HAP-1 (cell line): ENCODE data around the gene CNNM2.
A peak's percentile ranks its signal among the peaks of the same experiment; 100 is the strongest.
"Not testable (repeated sequence)": the region's sequence is repeated elsewhere in the genome, so short reads cannot be mapped to it uniquely, and the experiment has no call there.

Experiments used
- DNase-seq, 2 experiments: peaks; one replicate each; pipeline ENCODE4 v3.0.0-alpha.2; 2016 to 2020; ENCODE audit warnings: low spot score in 2 of 2
- H3K27me3 ChIP-seq: fragments of 250-450 bp; sonication (Bioruptor Pico); 2 replicates; pipeline ENCODE4 v1.5.1; 2020; ENCODE audit warnings: low read depth, mild to moderate bottlenecking, moderate library complexity
- H3K36me3 ChIP-seq: fragments of 250-450 bp; sonication (Bioruptor Pico); replicated peaks from 2 replicates; pipeline ENCODE4 v1.5.1; 2020; ENCODE audit warnings: mild to moderate bottlenecking
- H3K4me1 ChIP-seq: fragments of 250-450 bp; sonication (Bioruptor Pico); 2 replicates; pipeline ENCODE4 v1.5.1; 2020; ENCODE audit warnings: mild to moderate bottlenecking
- H3K4me3 ChIP-seq: fragments of 250-450 bp; sonication (Bioruptor Pico); 2 replicates; pipeline ENCODE4 v1.5.1; 2020; ENCODE audit warnings: mild to moderate bottlenecking, moderate library complexity
- H3K9me3 ChIP-seq: fragments of 250-450 bp; sonication (Bioruptor Pico); 2 replicates; pipeline ENCODE4 v1.5.1; 2020; ENCODE audit warnings: mild to moderate bottlenecking, moderate library complexity
- in situ Hi-C: fragments of 300-500 bp; cut with MboI; formaldehyde crosslinking; loops from 3 replicates; pipeline ENCODE4 v1.14.3; 2020; ENCODE audit warnings: low sequenced_read_pairs, inconsistent platforms, mixed read lengths

CNNM2 gene

DNA sequence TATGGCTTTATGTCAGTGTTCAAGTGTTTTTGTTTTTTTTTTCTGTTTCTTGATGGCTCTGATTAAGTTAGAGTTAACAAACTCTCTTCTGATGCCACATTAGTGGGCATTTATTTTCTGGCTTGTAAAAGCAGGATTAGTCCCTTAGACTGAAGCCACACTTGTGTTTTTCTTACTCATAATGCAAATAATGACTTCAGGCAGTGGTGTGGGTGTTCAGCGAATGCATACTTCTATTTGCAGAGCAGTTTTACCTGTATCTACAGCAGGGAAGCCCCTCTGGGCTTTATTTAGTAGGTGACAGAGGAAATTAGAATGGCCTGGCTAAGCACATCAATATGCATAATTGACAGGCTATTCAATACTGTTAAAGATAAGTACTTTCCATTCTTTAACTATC lies 79.9 kb downstream of the CNNM2 start:
- H3K4me1 ChIP-seq = peaks cover 9% of the 10 kb centered on the region
- in situ Hi-C loops = no loop called here
- H3K36me3 ChIP-seq = no peaks in the 10 kb centered on the region
- peak; percentile 29 to 58 for DNase-seq
- no peaks in the 10 kb centered on the region for H3K9me3 ChIP-seq
- H3K27me3 ChIP-seq = no peaks in the 10 kb centered on the region
- H3K4me3 ChIP-seq = no peak overlapping the region

DNA sequence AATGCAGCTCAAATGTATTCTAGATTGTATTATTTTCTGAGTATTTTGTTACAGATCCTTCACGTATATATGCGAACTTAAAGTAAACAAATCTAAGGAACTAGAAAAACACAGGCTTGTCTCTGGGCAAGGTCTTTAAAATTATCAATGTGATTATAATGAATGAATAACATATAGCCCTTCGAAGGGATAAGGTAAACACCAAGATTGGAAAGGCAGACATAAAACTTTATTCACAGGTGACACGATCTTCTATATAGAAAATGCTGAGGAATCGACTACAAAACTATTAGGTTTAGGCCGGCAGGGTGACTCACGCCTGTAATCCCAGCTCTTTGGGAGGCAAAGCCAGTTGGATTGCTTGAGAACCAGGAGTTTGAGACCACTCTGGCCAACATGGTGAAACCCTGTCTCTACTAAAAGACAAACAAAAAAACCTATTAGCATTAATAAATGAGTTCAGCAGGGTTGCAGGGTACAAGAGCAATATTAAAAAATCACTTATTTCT lies 80.4 kb downstream of the CNNM2 start:
- Histone ChIP-seq H3K4me3 (no peak overlapping the region), H3K4me1 (peaks cover 9% of the 10 kb centered on the region), H3K36me3 (no peaks in the 10 kb centered on the region), H3K9me3 (no peaks in the 10 kb centered on the region), H3K27me3 (no peaks in the 10 kb centered on the region)
- DNase-seq = peak in 1 of 2 experiments; percentile 12
- in situ Hi-C loops = no loop called here

DNA sequence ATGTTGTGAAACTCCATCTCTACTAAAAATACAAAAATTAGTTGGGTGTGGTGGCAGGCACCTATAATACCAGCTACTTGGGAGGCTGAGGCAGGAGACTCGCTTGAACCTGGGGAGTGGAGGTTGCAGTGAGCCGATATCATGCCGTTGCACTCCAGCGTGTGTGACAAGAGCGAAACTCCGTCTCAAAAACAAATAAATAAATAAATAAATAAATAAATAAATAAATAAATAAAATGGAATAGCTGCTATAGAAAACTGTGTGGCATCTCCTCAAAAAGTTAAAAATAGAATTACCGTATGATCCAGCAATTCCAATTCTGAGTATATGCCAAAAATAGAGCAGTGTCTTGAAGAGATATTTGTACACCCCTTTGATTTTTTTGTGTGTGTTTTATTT lies 82.0 kb downstream of the CNNM2 start:
- H3K36me3 ChIP-seq, DNase-seq, in situ Hi-C loops, H3K4me1 ChIP-seq, H3K4me3 ChIP-seq, H3K27me3 ChIP-seq, H3K9me3 ChIP-seq: not testable (repeated sequence)

DNA sequence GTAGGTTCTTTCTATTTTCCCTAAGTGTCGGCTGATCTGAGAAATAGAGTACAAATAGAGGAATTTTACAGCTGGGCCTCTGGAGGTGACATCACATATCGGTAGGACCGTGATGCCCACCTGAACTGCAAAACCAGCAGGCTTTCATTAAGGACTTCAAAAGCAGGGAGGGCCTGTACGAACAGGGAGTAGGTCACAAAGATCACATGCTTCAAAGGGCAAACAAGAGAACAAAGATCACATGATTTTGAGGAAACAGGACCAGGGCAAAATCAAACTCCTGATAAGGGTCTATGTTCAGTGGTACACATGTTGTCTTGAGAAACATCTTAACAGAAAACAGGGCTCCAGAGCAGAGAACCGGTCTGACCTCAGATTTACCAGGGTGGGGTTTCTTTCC lies 88.9 kb downstream of the CNNM2 start:
- H3K27me3 ChIP-seq = no peaks in the 10 kb centered on the region
- no peaks in the 10 kb centered on the region for H3K36me3 ChIP-seq
- no peak for DNase-seq
- in situ Hi-C loops = no loop called here
- H3K4me1 ChIP-seq = no peaks in the 10 kb centered on the region
- H3K4me3 ChIP-seq = no peak overlapping the region
- peaks cover 8% of the 10 kb centered on the region for H3K9me3 ChIP-seq

DNA sequence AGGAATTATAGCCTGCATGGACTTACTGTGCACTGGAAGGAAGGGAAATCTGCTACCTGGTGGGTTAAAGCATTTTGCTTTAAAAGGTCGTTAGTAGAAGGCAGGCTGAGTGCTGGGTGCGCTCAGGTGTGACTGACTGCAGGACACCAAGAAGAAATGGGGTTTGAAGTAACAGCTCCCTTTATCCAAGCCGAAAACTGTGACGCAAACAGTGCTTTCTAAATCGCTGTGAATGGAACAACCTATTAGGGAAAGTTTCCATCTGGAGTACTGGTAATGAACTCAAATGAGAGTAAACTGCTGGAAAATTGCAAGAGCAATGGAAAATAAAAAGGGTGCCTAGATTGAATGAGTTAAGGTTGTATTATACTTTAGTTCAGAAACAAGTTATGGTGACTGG lies 95.3 kb downstream of the CNNM2 start:
- Histone ChIP-seq H3K4me1 (no peaks in the 10 kb centered on the region), H3K4me3 (no peak overlapping the region), H3K36me3 (no peaks in the 10 kb centered on the region), H3K9me3 (no peaks in the 10 kb centered on the region), H3K27me3 (no peaks in the 10 kb centered on the region)
- no peak for DNase-seq
- in situ Hi-C loops = no loop called here

DNA sequence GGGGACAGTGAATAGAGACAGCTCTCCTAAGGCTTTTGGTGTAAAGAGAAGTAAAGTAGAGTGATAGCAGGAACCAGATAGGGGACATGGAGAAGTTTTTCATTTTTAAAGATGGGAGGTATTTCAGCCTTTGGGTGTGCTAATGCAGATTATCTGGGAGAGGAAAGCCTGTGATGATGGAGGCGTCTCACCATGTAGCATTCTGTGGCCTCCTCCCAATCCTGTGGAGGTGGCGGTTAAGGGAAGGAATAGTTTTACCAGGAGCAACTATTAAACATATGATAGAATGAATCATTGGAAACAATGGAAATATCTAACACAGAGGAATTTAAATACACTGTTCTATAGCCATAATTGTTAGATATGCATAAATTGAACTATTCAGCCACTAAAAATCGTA lies 101.3 kb downstream of the CNNM2 start:
- in situ Hi-C loops = no loop called here

DNA sequence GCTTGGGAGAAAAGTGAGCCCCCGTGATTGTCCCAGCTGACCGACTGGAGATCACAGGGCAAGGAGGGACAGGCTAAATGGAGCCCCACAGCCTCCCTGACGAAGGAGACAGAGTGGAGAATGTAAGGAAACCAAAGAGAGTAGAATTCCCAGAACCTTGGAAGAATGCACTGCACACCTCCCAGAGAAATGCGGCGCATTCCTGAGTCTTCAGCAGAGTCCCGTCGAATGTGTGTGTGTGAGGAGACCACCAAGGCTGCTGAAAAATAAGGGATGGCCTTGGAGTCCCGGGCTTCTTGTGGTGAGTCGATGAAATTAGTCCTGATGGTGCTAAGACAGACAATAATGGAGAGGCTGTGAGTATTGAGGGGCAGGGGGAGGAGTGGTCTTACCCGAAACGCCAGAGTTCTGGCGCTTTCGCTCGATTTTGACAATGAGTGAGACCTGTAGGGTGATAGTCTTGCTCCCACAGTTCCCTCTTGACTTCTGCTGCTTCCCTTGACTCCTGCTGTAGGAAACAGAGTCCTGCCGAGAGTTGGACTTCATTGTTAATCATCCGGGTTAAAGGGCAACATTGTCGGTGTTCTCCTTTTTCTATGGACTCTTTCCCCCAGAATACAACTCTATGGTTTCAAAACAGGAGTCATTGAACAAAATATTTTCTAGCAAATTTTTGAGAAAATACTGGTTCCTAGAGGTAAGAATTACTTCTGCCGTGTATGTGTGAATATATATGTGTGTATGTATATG lies 103.2 kb downstream of the CNNM2 start:
- no peak for DNase-seq
- no peaks in the 10 kb centered on the region for H3K9me3 ChIP-seq
- H3K4me1 ChIP-seq = no peaks in the 10 kb centered on the region
- H3K4me3 ChIP-seq = no peak overlapping the region
- in situ Hi-C loops = no loop called here
- H3K27me3 ChIP-seq = no peaks in the 10 kb centered on the region
- H3K36me3 ChIP-seq = no peaks in the 10 kb centered on the region

More for the DNA sequence above, 101.3 kb downstream of the CNNM2 start:
- Histone ChIP-seq H3K27me3 (no peaks in the 10 kb centered on the region), H3K9me3 (no peaks in the 10 kb centered on the region), H3K4me1 (no peaks in the 10 kb centered on the region), H3K4me3 (no peak overlapping the region), H3K36me3 (no peaks in the 10 kb centered on the region)
- DNase-seq = no peak

DNA sequence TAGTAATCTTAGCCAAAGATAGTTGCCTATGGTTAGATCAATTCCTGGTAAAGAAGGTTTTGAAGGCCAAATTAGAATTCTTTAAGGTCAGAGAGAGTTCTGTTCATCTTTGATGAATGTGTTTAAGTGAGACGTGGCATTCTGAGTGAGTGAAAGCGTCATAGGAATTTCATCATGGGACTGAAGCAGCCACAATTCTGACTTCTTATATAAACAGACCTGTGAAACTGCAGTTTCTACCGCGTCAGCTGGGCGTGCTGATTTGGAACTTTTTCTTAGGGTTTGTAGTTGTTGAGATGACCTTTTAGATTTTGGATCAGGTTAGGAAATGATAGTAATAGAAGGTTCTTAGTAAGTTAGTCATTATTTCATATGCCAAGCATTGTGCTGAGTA lies 103.8 kb downstream of the CNNM2 start:
- no peaks in the 10 kb centered on the region for H3K27me3 ChIP-seq
- H3K9me3 ChIP-seq = no peaks in the 10 kb centered on the region
- H3K4me3 ChIP-seq = no peak overlapping the region
- no peak for DNase-seq
- in situ Hi-C loops = no loop called here
- H3K36me3 ChIP-seq = no peaks in the 10 kb centered on the region
- no peaks in the 10 kb centered on the region for H3K4me1 ChIP-seq

DNA sequence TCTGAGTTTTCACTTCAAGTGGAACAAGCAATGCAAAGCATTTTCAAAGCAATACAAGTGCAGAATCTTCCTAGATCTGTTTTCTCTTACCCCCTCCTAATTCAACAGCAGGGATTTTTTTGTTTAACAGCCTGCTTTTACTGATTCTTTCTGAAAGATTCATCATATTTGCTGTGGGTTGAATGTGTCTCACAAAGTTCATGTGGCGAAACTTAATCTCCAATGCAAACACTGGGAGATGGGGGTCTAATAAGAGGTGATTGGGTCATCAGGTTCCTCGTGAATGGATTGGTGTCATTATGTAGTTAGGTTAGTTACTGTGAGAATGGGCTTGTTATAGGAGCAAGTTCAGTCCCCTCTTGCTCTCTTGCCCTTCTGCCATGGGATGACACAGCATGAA lies 107.6 kb downstream of the CNNM2 start:
- H3K36me3 ChIP-seq = no peaks in the 10 kb centered on the region
- no peaks in the 10 kb centered on the region for H3K9me3 ChIP-seq
- in situ Hi-C loops = no loop called here
- no peak for DNase-seq
- no peak overlapping the region for H3K4me3 ChIP-seq
- no peaks in the 10 kb centered on the region for H3K4me1 ChIP-seq
- H3K27me3 ChIP-seq = no peaks in the 10 kb centered on the region

DNA sequence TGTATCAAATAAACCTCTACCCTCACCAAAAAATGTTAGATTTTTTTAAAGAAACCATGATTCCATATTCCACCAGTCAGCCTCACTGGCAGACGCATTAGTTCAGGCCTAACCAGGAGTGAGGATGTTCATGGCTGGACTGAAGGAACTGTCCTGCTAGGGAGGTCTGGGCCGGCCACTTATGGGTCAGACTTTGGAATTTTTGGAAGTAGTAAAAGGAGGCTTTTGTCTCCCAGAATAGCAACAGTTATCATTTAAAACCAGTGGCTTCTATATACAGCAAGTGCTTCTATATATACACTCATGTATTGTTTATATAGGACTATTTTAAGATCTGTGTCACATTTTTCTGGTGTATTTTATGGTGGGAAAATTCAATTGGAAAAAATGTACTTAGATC lies 120.5 kb downstream of the CNNM2 start:
- Histone ChIP-seq H3K36me3 (no peaks in the 10 kb centered on the region), H3K9me3 (no peaks in the 10 kb centered on the region), H3K4me1 (peaks cover 4% of the 10 kb centered on the region), H3K27me3 (no peaks in the 10 kb centered on the region), H3K4me3 (no peak overlapping the region)
- DNase-seq = no peak
- in situ Hi-C loops = no loop called here

DNA sequence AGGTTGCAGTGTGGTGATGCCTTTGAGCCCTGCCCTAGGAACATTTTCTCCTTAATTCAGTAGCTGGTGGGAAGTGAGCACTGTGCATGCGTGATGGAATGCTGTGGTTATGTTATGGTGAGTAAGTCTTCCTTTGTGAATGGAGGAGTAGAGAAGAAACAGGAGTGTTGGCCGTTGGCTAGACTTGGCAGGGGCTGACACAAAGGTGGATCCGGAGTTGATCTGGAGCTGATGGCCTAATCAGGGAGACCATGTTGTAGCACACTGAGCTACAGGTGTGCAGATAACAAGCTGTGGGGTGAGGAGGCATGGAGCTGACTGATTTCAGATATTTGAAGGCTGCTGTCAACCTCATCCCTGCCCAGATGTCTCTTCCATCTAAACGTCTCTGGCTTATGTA lies 122.3 kb downstream of the CNNM2 start:
- no peak for DNase-seq
- Histone ChIP-seq H3K4me1 (peaks cover 11% of the 10 kb centered on the region), H3K9me3 (no peaks in the 10 kb centered on the region), H3K36me3 (no peaks in the 10 kb centered on the region), H3K4me3 (no peak overlapping the region), H3K27me3 (no peaks in the 10 kb centered on the region)
- in situ Hi-C loops = no loop called here

DNA sequence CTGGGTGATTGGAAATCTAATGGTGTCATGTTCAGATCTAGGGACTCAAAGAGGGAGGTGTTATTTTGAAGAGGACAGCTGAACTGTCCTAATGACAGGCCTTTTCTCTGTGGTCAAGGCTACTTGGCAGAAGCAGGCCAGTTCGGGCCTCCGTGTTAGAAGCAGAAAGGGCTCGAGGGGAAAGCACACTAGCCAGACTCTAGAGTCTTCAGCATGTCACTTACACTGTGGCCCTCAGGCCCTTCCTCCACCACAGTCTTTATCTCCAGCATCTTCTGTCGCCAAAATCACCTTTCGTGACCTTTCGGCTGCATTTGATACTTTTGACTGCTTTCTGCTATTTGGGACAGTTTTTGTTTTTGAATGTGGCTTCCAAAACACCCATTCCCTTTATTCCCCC lies 123.3 kb downstream of the CNNM2 start:
- Histone ChIP-seq H3K36me3 (no peaks in the 10 kb centered on the region), H3K4me3 (no peak overlapping the region), H3K4me1 (peaks cover 11% of the 10 kb centered on the region), H3K9me3 (no peaks in the 10 kb centered on the region), H3K27me3 (no peaks in the 10 kb centered on the region)
- DNase-seq = no peak
- in situ Hi-C loops = no loop called here

DNA sequence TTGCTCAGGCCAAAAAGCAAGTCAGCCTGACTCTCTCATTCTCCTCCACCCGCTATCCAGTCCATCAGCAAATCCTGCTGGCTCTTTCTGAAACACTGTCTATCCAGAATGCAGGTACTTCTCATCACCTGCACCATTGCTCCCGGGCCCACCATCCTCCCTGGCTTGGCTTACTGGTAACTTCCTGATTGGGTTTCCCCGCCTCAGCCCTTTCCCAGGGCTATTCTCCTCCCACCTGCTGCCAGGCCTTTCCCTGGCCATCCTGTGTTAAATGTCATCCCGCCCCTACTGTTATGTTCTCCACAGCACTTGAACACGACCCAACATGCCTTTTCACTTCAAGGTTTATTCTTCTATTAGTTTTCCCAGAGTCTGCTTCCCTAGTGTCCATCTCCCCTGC lies 124.0 kb downstream of the CNNM2 start:
- no peak overlapping the region for H3K4me3 ChIP-seq
- in situ Hi-C loops = no loop called here
- no peak for DNase-seq
- no peaks in the 10 kb centered on the region for H3K27me3 ChIP-seq
- H3K9me3 ChIP-seq = no peaks in the 10 kb centered on the region
- peaks cover 11% of the 10 kb centered on the region for H3K4me1 ChIP-seq
- no peaks in the 10 kb centered on the region for H3K36me3 ChIP-seq

DNA sequence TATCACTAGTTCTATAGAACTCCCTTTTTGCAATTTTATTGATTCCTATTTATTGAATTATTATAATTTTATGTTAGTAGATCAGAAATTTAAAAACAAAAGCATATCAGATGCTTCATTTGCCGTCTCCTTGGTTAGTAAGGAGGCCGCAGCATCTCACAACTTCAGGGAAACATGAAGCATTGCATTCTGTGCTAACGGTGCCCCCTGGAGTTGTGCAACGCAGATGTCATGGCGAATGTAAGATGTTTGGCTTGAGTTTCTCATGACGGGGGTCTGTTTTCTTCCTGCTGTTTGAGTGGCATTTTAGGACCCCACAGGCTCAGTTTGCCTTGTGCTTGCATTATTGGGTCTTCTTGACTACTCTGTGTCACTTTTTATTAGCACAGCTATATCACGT lies 124.8 kb downstream of the CNNM2 start:
- in situ Hi-C loops = no loop called here
- H3K36me3 ChIP-seq = no peaks in the 10 kb centered on the region
- H3K9me3 ChIP-seq = no peaks in the 10 kb centered on the region
- no peak for DNase-seq
- H3K4me1 ChIP-seq = peaks cover 11% of the 10 kb centered on the region
- H3K4me3 ChIP-seq = no peak overlapping the region
- H3K27me3 ChIP-seq = no peaks in the 10 kb centered on the region
